OCI-LY7 (cell line): ENCODE measurements around the gene SIGLEC6. TPM values are rescaled to one million over a fixed set of nuclear protein-coding genes. Genes with fewer than 3 reads are reported as not detected.
A peak's percentile ranks its signal among the peaks of the same experiment; 100 is the strongest.

Experiments
- BruUV-seq: library from RNA; stranded (reverse); fragments of 400-500 nt; replicated peaks from 2 replicates; lab custom pipeline; 2021; lab: Mats Ljungman, UMichigan
- CTCF ChIA-PET: fragments of 300-600 bp; sonication (Branson Sonifier 250); formaldehyde crosslinking; loops from one replicate; lab custom pipeline; 2022; ENCODE audit warnings: antibody characterized with exemption; ENCODE audit not compliant: unreplicated experiment; lab: Charles Lee
- POLR2A ChIA-PET: fragments of 300-600 bp; sonication (Branson Sonifier 250); formaldehyde crosslinking; loops from one replicate; lab custom pipeline; 2022; ENCODE audit warnings: antibody characterized with exemption; lab: Charles Lee
- DNase-seq: peaks from one replicate; pipeline ENCODE4 v3.0.0-alpha.2; 2015; ENCODE audit warnings: low spot score
- H2AFZ ChIP-seq: fragments of 200-600 bp; sonication (generic), shearing (Covaris generic); 2 replicates; pipeline ENCODE4 v1.6.1; 2014; ENCODE audit warnings: mild to moderate bottlenecking, antibody characterized with exemption, low read length, moderate library complexity
- H3K27ac ChIP-seq: fragments of 200-600 bp; sonication (generic); 2 replicates; pipeline ENCODE4 v1.5.1; 2014; ENCODE audit warnings: mixed run types, low read depth, mild to moderate bottlenecking, moderate library complexity, low read length, inconsistent platforms; ENCODE audit not compliant: poor library complexity, severe bottlenecking
- H3K36me3 ChIP-seq: fragments of 200-600 bp; sonication (generic); 2 replicates; pipeline ENCODE4 v1.6.1; 2014; ENCODE audit warnings: mild to moderate bottlenecking, antibody characterized with exemption, low read length, moderate library complexity, mixed read lengths; ENCODE audit not compliant: insufficient read depth
- H3K4me1 ChIP-seq: fragments of 200-600 bp; sonication (generic); 2 replicates; pipeline ENCODE4 v1.5.1; 2014; ENCODE audit warnings: mild to moderate bottlenecking, low read length; ENCODE audit not compliant: insufficient read depth, poor library complexity, severe bottlenecking
- H3K4me2 ChIP-seq: fragments of 200-600 bp; sonication (generic); 2 replicates; pipeline ENCODE4 v1.6.1; 2014; ENCODE audit warnings: mild to moderate bottlenecking, low read length
- H3K4me3 ChIP-seq: fragments of 200-600 bp; sonication (generic); 2 replicates; pipeline ENCODE4 v1.5.1; 2014; ENCODE audit warnings: mild to moderate bottlenecking, low read depth, low read length; ENCODE audit not compliant: poor library complexity, severe bottlenecking
- H3K79me2 ChIP-seq: fragments of 200-600 bp; sonication (generic); 2 replicates; pipeline ENCODE4 v1.6.1; 2016; ENCODE audit warnings: low read depth, mild to moderate bottlenecking, low read length, moderate library complexity, mixed read lengths; ENCODE audit not compliant: insufficient read depth
- H3K9me2 ChIP-seq: fragments of 200-600 bp; sonication (generic); 2 replicates; pipeline ENCODE4 v1.6.1; 2016; ENCODE audit warnings: mild to moderate bottlenecking, low read length, mixed read lengths; ENCODE audit not compliant: insufficient read depth
- H3K9me3 ChIP-seq: fragments of 200-600 bp; sonication (generic); 2 replicates; pipeline ENCODE4 v1.6.1; 2014; ENCODE audit warnings: mild to moderate bottlenecking, mixed run types, low read length, mixed read lengths
- H4K20me1 ChIP-seq: fragments of 200-600 bp; sonication (generic); 2 replicates; pipeline ENCODE4 v1.6.1; 2014; ENCODE audit warnings: mild to moderate bottlenecking, antibody characterized with exemption, low read length, moderate library complexity, mixed read lengths; ENCODE audit not compliant: insufficient read depth
- EZH2phosphoT487 ChIP-seq: fragments of 200-600 bp; sonication (generic); IDR thresholded peaks from 2 replicates; pipeline ENCODE4 v1.6.1; 2018; ENCODE audit warnings: low read depth, borderline replicate concordance, mild to moderate bottlenecking, mixed run types, antibody characterized with exemption, low read length, moderate library complexity, mixed read lengths
- intact Hi-C: fragments of 100-400 bp; cut with micrococcal nuclease; formaldehyde crosslinking; loops from one replicate; pipeline ENCODE4 v1.10.0; 2022; ENCODE audit not compliant: unreplicated experiment
- total RNA-seq, 2 experiments: library from RNA; depleted of rRNA in 1 of 2; stranded (reverse); fragments of >200 nt in 1 of 2; shearing (Covaris generic) in 1 of 2; gene quantifications; 2 replicates each; pipeline ENCODE4 v1.2.3, GENCODE V29; 2014 to 2022
- TF ChIP-seq, protein P1 (sequence below): fragments of 200-600 bp; sonication (generic); conservative IDR thresholded peaks from 2 replicates; pipeline ENCODE4 v1.5.1; 2014; ENCODE audit warnings: mild to moderate bottlenecking, antibody characterized with exemption, low read length, moderate library complexity, mixed read lengths

Gene SIGLEC6
- total RNA-seq, 2 experiments from 2014 or later: not detected

DNA sequence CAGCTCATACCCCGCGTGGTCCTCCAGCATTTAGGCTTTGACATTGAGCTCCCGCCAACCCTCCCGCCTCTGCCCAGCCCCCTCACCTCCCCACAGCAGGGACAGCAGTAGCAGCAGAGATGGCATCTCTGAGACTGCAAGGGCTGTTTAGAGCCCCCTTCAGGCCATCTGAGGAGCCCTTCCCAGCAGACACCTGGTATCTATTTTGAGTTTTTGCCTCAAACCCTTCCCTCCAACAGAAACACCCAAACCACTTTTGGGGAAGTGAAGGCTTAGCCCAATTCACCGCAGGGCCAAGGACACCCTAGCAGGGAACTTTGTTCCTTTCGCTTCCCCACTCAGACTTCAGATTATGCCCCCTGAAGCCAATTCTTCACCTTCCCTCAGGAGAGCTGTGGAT is 33.3 kb upstream of the SIGLEC6 start:
- POLR2A ChIA-PET: no interaction called here
- no TSS peak for BruUV-seq
- Histone ChIP-seq H4K20me1 (no peaks in the 10 kb centered on the region), H3K79me2 (no peaks in the 10 kb centered on the region), H3K4me3 (no peak overlapping the region), H3K4me1 (peaks cover 6% of the 10 kb centered on the region), H3K9me2 (no peaks in the 10 kb centered on the region), H3K4me2 (no peak overlapping the region), H3K27ac (no peak overlapping the region), H3K9me3 (no peaks in the 10 kb centered on the region), H2AFZ (no peak overlapping the region), H3K36me3 (no peaks in the 10 kb centered on the region)
- intact Hi-C loops: no loop called here
- CTCF ChIA-PET: no interaction called here
- DNase-seq: peak; percentile 16
- TF ChIP-seq, protein P1, sequence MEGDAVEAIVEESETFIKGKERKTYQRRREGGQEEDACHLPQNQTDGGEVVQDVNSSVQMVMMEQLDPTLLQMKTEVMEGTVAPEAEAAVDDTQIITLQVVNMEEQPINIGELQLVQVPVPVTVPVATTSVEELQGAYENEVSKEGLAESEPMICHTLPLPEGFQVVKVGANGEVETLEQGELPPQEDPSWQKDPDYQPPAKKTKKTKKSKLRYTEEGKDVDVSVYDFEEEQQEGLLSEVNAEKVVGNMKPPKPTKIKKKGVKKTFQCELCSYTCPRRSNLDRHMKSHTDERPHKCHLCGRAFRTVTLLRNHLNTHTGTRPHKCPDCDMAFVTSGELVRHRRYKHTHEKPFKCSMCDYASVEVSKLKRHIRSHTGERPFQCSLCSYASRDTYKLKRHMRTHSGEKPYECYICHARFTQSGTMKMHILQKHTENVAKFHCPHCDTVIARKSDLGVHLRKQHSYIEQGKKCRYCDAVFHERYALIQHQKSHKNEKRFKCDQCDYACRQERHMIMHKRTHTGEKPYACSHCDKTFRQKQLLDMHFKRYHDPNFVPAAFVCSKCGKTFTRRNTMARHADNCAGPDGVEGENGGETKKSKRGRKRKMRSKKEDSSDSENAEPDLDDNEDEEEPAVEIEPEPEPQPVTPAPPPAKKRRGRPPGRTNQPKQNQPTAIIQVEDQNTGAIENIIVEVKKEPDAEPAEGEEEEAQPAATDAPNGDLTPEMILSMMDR: peak; percentile 51
- no peak for TF ChIP-seq EZH2phosphoT487

DNA sequence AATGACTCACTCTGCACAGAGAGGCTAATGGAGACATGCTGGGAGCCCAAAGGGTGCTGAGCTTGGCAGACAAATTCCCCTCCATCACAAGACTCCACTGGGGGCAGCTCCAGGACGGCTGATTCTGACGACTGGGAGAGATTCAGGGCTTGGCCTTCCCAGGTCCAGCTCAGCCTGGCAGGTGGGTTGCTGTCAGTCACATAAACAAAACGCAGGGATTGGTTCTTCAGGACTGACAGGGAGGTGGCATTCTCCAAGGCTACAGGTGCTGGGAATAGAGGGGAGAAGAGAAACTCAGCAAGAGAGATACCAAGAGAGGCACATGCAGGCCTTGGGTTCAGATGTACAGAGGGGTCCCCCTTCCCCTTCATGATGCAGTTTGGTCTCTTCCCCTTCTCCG is 28.9 kb upstream of the SIGLEC6 start:
- ChIA-PET CTCF (no interaction called here), POLR2A (no interaction called here)
- Histone ChIP-seq H3K4me3 (no peak overlapping the region), H3K79me2 (no peaks in the 10 kb centered on the region), H3K9me3 (no peaks in the 10 kb centered on the region), H3K9me2 (no peaks in the 10 kb centered on the region), H2AFZ (no peak overlapping the region), H3K4me2 (no peak overlapping the region), H3K27ac (no peak overlapping the region), H3K4me1 (peaks cover 6% of the 10 kb centered on the region), H3K36me3 (no peaks in the 10 kb centered on the region), H4K20me1 (no peaks in the 10 kb centered on the region)
- no peak for DNase-seq
- intact Hi-C loops: no loop called here
- BruUV-seq: no TSS peak
- TF ChIP-seq, protein P1: no peak
- no peak for TF ChIP-seq EZH2phosphoT487

DNA sequence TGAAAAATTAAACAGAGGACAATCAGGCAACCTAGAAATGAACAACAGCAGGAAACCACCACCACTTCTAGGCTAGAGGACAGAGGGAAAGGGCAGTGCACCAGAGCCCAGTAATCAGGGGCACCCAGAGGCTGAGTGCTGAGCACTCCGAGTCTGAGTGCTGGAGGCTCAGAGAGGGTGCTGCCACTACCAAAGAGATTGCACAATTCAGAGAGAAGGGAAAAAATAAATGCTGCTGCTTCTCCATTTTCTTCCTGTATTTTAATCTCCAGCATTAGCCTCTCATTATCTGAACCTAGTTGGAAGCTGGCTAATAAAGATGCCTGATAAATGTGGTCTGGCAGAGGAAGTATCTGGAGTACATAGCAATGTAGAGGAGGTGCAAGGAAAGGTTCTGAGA is 27.8 kb upstream of the SIGLEC6 start:
- no peaks in the 10 kb centered on the region for H3K79me2 ChIP-seq
- DNase-seq: no peak
- TF ChIP-seq, protein P1: no peak
- no peak for TF ChIP-seq EZH2phosphoT487
- H3K4me3 ChIP-seq: no peak overlapping the region
- H3K36me3 ChIP-seq: no peaks in the 10 kb centered on the region
- H3K27ac ChIP-seq: no peak overlapping the region
- H2AFZ ChIP-seq: no peak overlapping the region
- H4K20me1 ChIP-seq: no peaks in the 10 kb centered on the region
- no TSS peak for BruUV-seq
- ChIA-PET CTCF (no interaction called here), POLR2A (no interaction called here)
- H3K4me1 ChIP-seq: no peaks in the 10 kb centered on the region
- no peaks in the 10 kb centered on the region for H3K9me2 ChIP-seq
- no peak overlapping the region for H3K4me2 ChIP-seq
- no peaks in the 10 kb centered on the region for H3K9me3 ChIP-seq
- intact Hi-C loops: no loop called here
